Stimulated activated CD4-positive, alpha-beta T cell treated with anti-CD3 and anti-CD28 coated beads, TNF-alpha, amount 100 ng/mL, for 48 hours (primary cell): ENCODE results near the gene ITPKB.
"Not testable (repeated sequence)": the region's sequence is repeated elsewhere in the genome, so short reads cannot be mapped to it uniquely, and the experiment has no call there.

Source experiments
- DNase-seq, 3 donors: peaks; one replicate each; pipeline ENCODE4 v3.0.0-alpha.2; 2020; ENCODE audit warnings: low read depth in 3 of 3

The ITPKB gene

GRCh38 chr1:226602186-226603021 lies 136.7 kb downstream of the ITPKB start:
- no peak for DNase-seq

DNA sequence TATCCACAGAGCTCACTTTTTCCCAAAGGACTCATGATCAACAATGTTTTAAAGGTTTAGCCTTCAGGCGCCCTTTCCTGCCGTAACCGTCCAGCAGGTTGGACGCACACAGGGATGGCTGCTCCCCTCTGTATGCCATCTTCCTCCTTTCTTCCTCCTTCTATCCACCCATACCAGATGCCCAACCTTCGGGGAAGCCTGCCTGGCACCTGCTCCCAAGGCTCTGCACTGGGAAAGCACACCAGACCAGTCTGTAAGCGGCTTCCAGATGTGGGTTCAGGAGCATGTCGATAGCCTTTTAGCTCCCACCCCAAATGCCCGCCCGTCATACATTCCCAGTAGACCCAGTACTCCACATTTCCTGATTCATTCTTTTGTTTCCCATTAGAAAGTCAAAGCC lies 137.6 kb downstream of the ITPKB start:
- DNase-seq = no peak

- no peak for DNase-seq
These were observed 138.8 kb downstream of the ITPKB start for GRCh38 chr1:226600254-226600653.

DNA sequence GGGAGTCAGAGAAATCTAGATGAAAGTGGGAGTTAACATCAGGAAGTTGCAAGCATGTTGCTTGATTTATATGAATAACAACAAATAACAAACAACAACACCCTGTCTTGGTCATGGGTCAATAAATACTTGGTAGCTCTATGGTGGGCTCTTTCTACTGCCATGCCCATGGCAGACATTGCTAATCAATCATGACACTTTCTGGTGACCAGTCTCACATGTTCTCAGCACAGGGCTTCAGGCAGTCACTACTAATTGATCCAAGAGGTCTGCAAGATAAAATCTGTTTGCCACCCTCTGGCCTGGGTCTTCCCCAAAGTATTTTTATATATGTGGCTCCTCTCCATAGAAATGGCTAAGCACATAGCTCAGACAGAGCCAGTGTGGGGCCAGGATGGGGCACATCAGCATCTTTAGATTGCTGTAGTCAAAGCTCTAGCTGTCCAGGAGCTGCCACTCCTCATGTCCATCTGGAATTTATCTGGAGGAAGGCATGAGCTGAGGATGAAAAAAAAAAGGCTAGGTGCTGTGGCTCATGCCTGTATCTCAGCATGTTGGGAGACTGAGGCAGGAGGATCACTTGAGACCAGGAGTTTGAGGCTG lies 139.3 kb downstream of the ITPKB start:
- DNase-seq = no peak

DNA sequence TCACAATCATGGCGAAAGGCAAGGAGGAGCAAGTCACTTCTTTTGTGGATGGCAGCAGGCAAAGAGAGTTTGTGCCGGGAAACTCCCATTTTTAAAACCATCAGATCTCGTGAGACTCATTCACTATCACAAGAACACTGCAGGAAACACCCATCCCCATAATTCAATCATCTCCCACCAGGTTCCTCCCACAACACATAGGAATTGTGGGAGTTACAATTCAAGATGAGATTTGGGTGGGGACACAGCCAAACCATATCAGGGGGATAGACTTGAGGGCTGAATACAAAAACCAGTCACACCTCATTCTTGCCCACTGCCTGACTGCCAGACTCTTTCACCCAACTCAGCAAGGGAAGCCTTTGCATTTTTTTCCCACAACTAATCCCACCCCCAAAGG lies 140.1 kb downstream of the ITPKB start:
- DNase-seq = not testable (repeated sequence)

DNA sequence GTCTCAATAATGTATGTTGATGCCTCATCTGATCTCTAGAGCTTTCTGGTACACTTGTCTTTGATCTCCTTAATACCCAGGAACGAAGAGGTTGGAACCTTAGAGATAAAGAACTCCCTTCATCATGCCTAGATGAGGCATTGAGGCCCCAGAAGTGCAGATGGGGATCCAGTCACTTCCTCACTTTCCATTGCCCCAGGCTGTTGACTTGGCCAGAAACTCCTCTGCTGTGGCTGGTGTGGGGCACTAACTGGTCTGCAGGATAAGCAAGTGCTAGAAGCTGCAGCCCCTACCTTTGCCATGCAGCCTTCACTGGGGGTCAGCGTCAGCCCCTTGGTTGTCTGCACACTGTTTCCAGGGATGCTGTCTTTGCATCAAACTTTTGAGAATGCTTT lies 140.6 kb downstream of the ITPKB start:
- no peak for DNase-seq

DNA sequence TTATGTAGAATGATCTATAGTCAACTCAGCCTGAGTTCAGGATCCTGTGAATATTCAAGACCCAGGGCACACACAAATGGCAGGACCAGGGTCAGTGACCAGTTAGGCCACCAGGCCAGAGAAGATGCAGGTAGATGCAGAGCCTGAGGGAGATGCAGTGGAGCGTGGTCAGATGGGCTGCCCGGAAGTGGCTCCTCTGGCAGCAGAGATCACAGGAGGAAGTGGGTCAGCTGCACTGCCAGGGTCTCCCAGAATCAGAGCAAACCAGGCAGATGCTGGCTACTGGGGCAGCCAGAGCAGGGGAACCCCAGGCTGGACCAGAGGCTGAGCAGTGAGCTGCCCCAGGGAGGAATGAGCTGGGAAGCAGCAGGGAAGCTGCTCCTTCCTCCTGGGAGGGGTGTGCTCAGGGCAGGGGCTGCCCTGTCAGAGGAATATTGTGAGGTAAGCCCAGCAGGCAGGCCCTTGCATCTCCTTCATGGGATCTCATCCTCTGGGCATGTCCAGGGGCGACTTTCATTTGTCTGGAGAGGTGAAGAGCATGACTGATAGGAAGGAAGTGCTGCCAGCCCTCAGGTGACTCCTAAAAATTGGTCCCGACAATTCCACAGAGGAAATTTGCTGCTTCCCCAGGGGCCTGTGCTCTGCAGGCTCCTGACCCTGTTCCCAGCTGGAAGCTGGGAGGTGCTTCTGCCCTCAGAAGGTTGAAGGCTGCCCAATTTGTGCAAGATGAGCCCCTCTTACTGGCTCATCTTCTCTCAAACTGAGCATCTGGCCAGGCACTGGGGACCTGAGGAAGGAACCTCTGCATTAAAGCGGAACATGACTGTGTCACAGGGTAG lies 141.2 kb downstream of the ITPKB start:
- DNase-seq = no peak

- DNase-seq = no peak
These were observed 142.4 kb downstream of the ITPKB start for GRCh38 chr1:226596531-226597165.

DNA sequence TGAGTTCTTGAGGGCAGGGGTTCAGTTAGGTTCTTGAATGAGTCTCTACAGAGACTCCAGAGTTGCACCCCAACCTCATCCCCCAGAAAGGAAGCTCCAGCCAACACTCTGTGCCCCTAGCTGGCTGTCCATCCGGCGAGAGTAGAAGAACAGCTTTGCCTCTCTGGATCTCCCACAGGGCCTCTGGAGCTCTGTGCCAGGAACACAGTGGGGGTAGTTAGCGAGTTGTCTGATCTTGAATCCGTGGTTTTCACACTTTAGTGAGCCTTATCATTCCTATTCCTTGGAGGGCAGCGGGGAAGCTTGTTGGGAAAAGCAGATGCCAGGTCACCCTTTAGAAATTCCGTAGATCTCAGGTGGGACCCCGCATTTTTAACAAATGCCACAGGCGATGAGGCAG lies 145.5 kb downstream of the ITPKB start:
- DNase-seq = no peak

- DNase-seq = no peak
These were observed 148.5 kb downstream of the ITPKB start for GRCh38 chr1:226590614-226591013.

DNA sequence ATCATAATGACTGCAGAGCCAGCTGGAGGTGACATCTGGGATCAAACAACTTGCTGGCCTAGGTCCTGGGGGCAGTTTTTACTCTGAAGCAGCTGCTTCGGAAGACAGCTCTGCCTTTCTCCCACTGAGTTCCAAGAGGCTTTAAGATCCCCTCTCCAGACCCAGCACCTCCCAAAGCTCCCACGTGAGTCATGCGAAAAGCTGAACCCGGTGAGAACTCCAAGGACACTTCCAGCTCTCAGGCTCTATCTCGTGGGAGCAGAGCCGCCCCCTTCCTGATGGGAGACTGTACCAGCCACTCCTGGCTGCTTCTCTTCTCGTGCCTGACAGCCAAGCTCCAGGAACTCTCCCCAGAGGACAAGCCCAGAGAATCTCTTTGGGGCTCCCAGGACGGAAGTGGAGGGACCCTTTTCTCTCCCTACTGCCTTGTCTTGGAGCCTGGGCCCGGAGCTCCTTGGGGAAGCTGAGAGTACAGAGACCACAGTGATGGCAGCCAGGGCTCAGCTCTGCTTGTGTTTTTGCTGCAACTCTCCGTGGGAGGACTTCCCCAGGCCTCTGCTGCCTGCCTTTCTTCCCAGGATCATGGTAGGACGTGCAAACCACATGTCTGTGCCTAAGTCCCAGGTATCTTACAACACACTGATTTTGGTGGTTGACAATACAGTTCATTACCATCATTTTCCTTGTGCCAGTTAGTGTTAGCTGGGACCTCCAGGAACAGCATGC lies 149.9 kb downstream of the ITPKB start:
- no peak for DNase-seq

- no peak for DNase-seq
These were observed 150.6 kb downstream of the ITPKB start for GRCh38 chr1:226588484-226588883.

DNA sequence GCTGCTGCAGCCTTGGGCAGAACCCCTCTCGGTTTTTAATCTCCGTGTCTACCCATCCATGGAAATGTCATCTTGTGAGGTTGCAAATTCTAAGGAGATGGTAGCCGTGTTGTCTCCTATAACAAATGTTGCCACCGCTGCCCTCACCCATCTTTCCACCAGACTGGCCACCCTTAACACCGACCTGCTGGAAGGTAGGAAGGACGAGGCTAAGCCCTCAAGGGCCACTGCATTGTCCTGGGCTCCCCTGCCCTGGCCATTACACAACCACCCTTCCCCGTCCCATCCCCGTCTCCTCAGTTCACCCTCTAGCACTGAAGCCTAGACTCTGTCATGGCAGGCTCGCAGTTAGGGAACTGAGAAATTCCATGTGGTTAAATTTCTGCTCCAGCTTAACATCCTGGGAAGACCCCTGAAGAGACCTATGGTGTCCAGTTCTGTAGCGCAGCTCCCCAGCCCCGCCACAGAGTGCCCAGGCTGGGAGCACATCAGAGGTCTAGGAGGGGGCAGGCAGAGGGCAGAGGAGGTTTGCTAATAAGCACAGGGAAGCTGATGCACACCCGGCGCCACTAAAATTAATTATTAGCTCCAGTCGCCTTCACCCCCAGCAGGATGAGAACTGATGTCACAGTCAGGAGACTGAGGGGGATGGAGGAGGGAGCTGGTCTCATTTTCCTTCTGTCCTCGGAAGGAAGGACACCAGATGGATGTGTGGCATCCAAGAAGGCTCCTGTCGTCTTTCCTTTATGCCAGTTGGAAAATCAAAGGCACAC lies 152.2 kb downstream of the ITPKB start:
- DNase-seq = no peak

- DNase-seq = no peak
These were observed 153.0 kb downstream of the ITPKB start for GRCh38 chr1:226586116-226586515.

- no peak for DNase-seq
These were observed 154.9 kb downstream of the ITPKB start for GRCh38 chr1:226584164-226584563.

GRCh38 chr1:226582966-226583365 lies 156.1 kb downstream of the ITPKB start:
- no peak for DNase-seq
